ENCODE measurements around the gene ABCC1. TPM values are rescaled to one million over a fixed set of nuclear protein-coding genes. Genes with fewer than 3 reads are reported as not detected.

The ABCC1 gene
- total and polyA plus RNA-seq, 3 experiments from 2014 or later = 9.9 to 64.8 (median 64.6) TPM

DNA sequence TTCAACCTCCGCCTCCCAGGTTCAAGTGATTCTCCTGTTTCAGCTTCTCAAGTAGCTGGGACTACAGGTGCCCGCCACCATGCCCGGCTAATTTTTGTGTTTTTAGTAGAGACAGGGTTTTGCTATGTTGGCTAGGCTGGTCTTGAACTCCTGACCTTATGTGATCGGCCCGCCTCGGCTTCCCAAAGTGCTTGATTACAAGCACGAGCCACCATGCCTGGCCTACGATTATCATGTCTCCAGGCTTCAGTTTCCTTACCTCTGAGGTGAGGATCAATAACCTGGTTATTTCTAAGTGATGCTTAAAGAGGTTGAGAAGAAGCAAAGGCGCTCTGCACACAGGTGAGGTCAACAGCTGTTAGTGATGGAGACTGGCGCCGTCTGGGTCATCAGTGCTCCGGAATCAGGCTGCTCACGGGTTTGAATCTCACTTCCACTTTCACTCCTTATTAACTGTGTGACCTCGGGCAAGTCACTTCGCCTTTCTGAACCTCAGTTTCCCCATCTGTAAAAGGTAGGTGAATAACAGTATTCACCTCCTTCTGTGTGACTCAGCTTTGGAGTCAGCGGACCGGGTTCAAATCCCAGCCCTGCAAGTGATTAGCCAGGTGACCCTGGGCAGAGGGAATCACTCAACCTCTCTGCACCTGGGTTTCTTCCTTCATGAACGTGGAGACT lies 745 bp upstream of the ABCC1 start:
- Mint-ChIP-seq H3K4me3 (peak overlapping the region; percentile 92 to 98 (median 93)), H3K27me3 (peaks cover 0 to 5% of the 10 kb centered on the region in 2 donors), H3K4me1 (peaks cover 34 to 44% (median 42%) of the 10 kb centered on the region in 3 donors), H3K36me3 (peaks cover 0 to 17% (median 1%) of the 10 kb centered on the region in 3 donors), H3K9me3 (no peaks in the 10 kb centered on the region), H3K27ac (peak overlapping the region; percentile 89 to 97 (median 95))
- peak overlapping the region; percentile 80 for H3K27ac ChIP-seq (ENCODE audit: low read depth, low read length)
- peaks cover 27% of the 10 kb centered on the region for H3K4me1 ChIP-seq (ENCODE audit: insufficient read depth, low read length)
- CTCF ChIA-PET = interaction anchor here (1.4 kb wide), 1 partner anchor 10 kb away, joined by 3 read pairs; no protein-coding TSS in a partner anchor
- H3K4me3 ChIP-seq (ENCODE audit: low read length) = peak overlapping the region; percentile 84
- no peaks in the 10 kb centered on the region for H3K9me3 ChIP-seq (ENCODE audit: low read length)
- no peaks in the 10 kb centered on the region for H3K36me3 ChIP-seq (ENCODE audit: insufficient read depth, low read length)
- POLR2A ChIA-PET = interaction anchor here (1.2 to 1.3 kb wide), 2 partner anchors 12 to 60 kb away, joined by 3 read pairs; partner anchors contain the start of gene CEP20
- peak in 2 of 5 donors; percentile 6 to 11 for DNase-seq
- no peaks in the 10 kb centered on the region for H3K27me3 ChIP-seq (ENCODE audit: insufficient read depth, low read length, poor library complexity, severe bottlenecking)

DNA sequence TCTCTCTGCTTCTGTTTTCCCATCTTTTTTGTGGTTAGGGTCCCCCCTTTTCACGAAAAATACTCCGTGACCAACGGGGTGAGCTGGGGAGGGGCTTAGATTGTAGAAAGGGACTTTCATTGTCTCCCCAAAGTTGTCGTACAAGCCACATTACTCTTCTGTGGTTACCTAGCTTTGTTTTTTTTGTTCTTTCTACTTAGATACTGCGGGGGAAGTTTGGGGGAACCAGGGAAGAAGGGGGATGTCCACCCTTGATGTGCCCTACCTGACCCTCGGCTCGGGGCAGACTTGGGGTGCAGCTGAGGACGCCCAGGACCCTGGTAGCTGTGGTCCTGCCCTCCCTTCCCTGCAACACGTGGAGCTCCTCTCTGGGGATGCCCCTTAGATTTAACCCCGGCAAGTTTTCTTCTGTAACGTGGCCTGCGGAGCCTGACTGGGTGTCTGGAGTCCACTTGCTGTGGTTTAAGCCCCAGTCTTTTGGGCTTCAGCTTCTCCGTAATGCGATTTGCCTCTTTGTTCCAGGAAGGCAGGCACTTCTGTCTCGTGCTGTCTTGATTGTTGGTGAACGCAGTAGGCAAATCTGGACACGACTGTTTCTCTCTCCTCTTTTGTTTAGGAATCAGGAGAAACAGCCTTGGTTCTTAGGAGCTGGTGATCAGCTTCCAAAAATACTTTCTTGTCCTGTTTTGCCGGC lies 892 bp downstream of the ABCC1 start:
- no peaks in the 10 kb centered on the region for H3K9me3 Mint-ChIP-seq

DNA sequence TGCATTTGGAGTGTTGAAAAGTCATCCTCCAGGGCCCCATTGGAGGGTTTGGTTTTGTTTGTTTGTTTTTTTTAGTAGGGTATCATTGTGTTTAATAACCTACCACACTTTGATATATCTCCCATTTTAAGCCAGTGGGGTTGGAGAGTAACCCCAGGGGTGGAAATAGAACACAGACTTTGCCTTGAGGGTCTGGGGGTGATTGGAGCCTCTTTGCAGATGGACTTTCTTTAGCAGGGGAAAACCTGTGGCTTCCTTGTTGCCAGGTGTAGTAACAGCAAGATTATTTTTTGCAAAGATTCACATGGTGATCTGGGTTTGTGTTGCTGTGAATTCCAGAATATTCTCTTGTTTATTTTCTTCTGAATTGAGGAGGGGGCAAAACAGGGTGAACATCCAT lies 1.5 kb downstream of the ABCC1 start:
- peak overlapping the region; percentile 90 for H3K27ac ChIP-seq (ENCODE audit: low read depth, low read length)
- H3K4me1 Mint-ChIP-seq = peaks cover 41 to 61% (median 55%) of the 10 kb centered on the region in 3 donors
- H3K4me3 Mint-ChIP-seq = peak overlapping the region; percentile 93 to 99 (median 97)
- no peaks in the 10 kb centered on the region for H3K9me3 ChIP-seq (ENCODE audit: low read length)
- peaks cover 0 to 5% of the 10 kb centered on the region in 2 donors for H3K27me3 Mint-ChIP-seq
- no peaks in the 10 kb centered on the region for H3K36me3 ChIP-seq (ENCODE audit: insufficient read depth, low read length)
- peaks cover 0 to 23% (median 4%) of the 10 kb centered on the region in 3 donors for H3K36me3 Mint-ChIP-seq
- H3K27me3 ChIP-seq (ENCODE audit: insufficient read depth, low read length, poor library complexity, severe bottlenecking) = no peaks in the 10 kb centered on the region
- DNase-seq = no peak
- ChIA-PET CTCF (interaction anchor here (1.2 to 1.6 kb wide), 4 partner anchors 9 to 82 kb away, joined by 3 to 5 read pairs (median 4); no protein-coding TSS in a partner anchor), POLR2A (interaction anchor here (0.7 to 1.5 kb wide), 2 partner anchors 8 to 145 kb away, joined by 3 to 17 read pairs; no protein-coding TSS in a partner anchor)
- H3K9me3 Mint-ChIP-seq = no peaks in the 10 kb centered on the region
- H3K4me3 ChIP-seq (ENCODE audit: low read length) = peak overlapping the region; percentile 68
- H3K4me1 ChIP-seq (ENCODE audit: insufficient read depth, low read length) = peaks cover 32% of the 10 kb centered on the region
- H3K27ac Mint-ChIP-seq = peak overlapping the region; percentile 97 to 100 (median 99)

More for the DNA sequence above, 892 bp downstream of the ABCC1 start:
- CTCF ChIA-PET = interaction anchor here (1.2 to 1.6 kb wide), 4 partner anchors 10 to 83 kb away, joined by 3 to 5 read pairs (median 4); no protein-coding TSS in a partner anchor
- H3K4me3 ChIP-seq (ENCODE audit: low read length) = peak overlapping the region; percentile 68
- peak overlapping the region; percentile 90 for H3K27ac ChIP-seq (ENCODE audit: low read depth, low read length)
- H3K9me3 ChIP-seq (ENCODE audit: low read length) = no peaks in the 10 kb centered on the region
- Mint-ChIP-seq H3K27me3 (peaks cover 0 to 5% of the 10 kb centered on the region in 2 donors), H3K4me3 (peak overlapping the region; percentile 93 to 99 (median 97)), H3K27ac (peak overlapping the region; percentile 97 to 100 (median 99)), H3K4me1 (peaks cover 38 to 55% (median 50%) of the 10 kb centered on the region in 3 donors), H3K36me3 (peaks cover 0 to 20% (median 4%) of the 10 kb centered on the region in 3 donors)
- DNase-seq = peak; percentile 15 to 76 (median 59)
- no peaks in the 10 kb centered on the region for H3K27me3 ChIP-seq (ENCODE audit: insufficient read depth, low read length, poor library complexity, severe bottlenecking)
- POLR2A ChIA-PET = interaction anchor here (0.7 to 1.5 kb wide), 2 partner anchors 9 to 62 kb away, joined by 5 to 17 read pairs; partner anchors contain the start of gene CEP20
- no peaks in the 10 kb centered on the region for H3K36me3 ChIP-seq (ENCODE audit: insufficient read depth, low read length)
- H3K4me1 ChIP-seq (ENCODE audit: insufficient read depth, low read length) = peaks cover 27% of the 10 kb centered on the region

DNA sequence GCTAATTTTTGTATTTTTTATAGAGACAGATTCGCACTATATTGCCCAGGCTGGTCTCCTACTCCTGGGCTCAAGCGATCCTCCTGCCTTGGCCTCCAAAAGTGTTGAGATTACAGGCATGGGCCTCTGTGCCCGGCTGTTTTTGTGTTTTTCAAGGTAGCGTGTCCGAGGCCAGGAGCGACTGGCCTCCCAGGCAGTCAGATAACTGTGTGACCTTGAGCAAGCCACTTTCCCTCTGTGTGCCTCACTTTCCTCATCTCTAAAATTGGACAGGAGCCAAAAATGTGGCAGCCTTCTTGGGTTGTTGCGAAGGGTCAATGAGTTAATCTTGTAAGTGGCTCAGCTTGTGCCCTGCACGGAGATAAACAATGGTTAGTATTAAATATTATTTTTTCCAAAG lies 2.4 kb downstream of the ABCC1 start:
- Mint-ChIP-seq H3K4me3 (peak overlapping the region; percentile 52 to 99 (median 96)), H3K4me1 (peaks cover 43 to 71% (median 63%) of the 10 kb centered on the region in 3 donors)
- CTCF ChIA-PET = no interaction called here

DNA sequence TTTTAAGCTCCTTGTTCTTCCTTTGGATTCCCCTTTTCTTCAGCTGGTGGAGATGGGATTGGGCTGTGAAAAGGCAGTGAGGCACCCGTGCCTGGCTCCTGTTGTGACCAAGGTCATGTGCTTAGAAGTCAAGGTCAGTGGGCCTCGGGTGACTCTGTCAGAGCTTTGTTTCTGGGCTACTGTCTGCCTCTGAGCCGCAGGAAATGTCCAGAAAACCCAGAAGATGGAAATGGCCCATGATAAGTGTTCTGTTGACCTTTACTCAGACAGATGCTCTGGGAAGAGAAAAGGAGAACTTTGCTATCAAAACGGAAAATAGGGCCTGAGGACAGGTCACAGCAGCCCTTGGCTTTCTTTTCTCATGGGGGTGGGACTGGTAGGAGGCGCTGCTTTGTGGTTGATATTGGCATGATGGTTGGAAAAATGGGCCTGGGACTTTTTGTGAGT lies 2.9 kb downstream of the ABCC1 start:
- Histone ChIP-seq H3K9me3 (ENCODE audit: low read length) (no peaks in the 10 kb centered on the region), H3K27ac (ENCODE audit: low read depth, low read length) (no peak overlapping the region), H3K4me3 (ENCODE audit: low read length) (no peak overlapping the region), H3K4me1 (ENCODE audit: insufficient read depth, low read length) (peaks cover 41% of the 10 kb centered on the region), H3K36me3 (ENCODE audit: insufficient read depth, low read length) (no peaks in the 10 kb centered on the region), H3K27me3 (ENCODE audit: insufficient read depth, low read length, poor library complexity, severe bottlenecking) (no peaks in the 10 kb centered on the region)
- Mint-ChIP-seq H3K36me3 (peaks cover 0 to 24% (median 4%) of the 10 kb centered on the region in 3 donors), H3K27me3 (peaks cover 0 to 4% of the 10 kb centered on the region in 2 donors), H3K27ac (peak overlapping the region; percentile 78 to 99 (median 88)), H3K9me3 (no peaks in the 10 kb centered on the region), H3K4me3 (peak overlapping the region; percentile 26 to 98 (median 79)), H3K4me1 (peaks cover 43 to 75% (median 64%) of the 10 kb centered on the region in 3 donors)
- CTCF ChIA-PET = no interaction called here
- DNase-seq = no peak
- POLR2A ChIA-PET = interaction anchor here (0.6 kb wide), 1 partner anchor 53 kb away, joined by 6 read pairs; no protein-coding TSS in a partner anchor

More for the DNA sequence above, 2.4 kb downstream of the ABCC1 start:
- no peak overlapping the region for H3K4me3 ChIP-seq (ENCODE audit: low read length)
- peaks cover 40% of the 10 kb centered on the region for H3K4me1 ChIP-seq (ENCODE audit: insufficient read depth, low read length)
- H3K27ac Mint-ChIP-seq = peak overlapping the region; percentile 61 to 99 (median 88)
- H3K27me3 ChIP-seq (ENCODE audit: insufficient read depth, low read length, poor library complexity, severe bottlenecking) = no peaks in the 10 kb centered on the region
- H3K9me3 Mint-ChIP-seq = no peaks in the 10 kb centered on the region
- H3K27me3 Mint-ChIP-seq = peaks cover 0 to 5% of the 10 kb centered on the region in 2 donors
- H3K9me3 ChIP-seq (ENCODE audit: low read length) = no peaks in the 10 kb centered on the region
- no peaks in the 10 kb centered on the region for H3K36me3 ChIP-seq (ENCODE audit: insufficient read depth, low read length)
- no peak for DNase-seq
- POLR2A ChIA-PET = interaction anchor here (0.6 to 0.7 kb wide), 2 partner anchors 53 to 261 kb away, joined by 5 to 6 read pairs; no protein-coding TSS in a partner anchor
- peaks cover 0 to 24% (median 4%) of the 10 kb centered on the region in 3 donors for H3K36me3 Mint-ChIP-seq
- no peak overlapping the region for H3K27ac ChIP-seq (ENCODE audit: low read depth, low read length)

DNA sequence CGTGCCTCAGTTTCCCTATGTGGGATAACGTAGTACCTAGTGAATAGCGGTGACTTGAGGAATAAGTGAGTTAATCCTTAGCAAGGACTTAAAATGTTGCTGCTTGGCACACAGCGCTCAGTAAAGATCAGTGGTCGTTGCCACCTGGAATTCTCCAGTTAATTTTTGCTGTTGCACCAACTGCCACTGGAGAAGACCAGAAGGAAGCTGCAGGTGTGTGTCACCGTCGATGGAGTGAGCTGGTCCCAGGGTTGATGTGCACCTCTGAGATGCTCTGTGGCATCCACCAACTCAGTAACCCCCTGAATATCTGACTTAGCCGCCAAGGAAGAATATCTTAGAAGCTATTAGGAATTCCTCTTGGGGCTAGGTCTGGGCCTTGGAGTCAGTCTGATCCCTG lies 4.1 kb downstream of the ABCC1 start:
- Histone ChIP-seq H3K27ac (ENCODE audit: low read depth, low read length) (no peak overlapping the region), H3K9me3 (ENCODE audit: low read length) (no peaks in the 10 kb centered on the region), H3K4me1 (ENCODE audit: insufficient read depth, low read length) (peaks cover 47% of the 10 kb centered on the region), H3K36me3 (ENCODE audit: insufficient read depth, low read length) (no peaks in the 10 kb centered on the region), H3K27me3 (ENCODE audit: insufficient read depth, low read length, poor library complexity, severe bottlenecking) (no peaks in the 10 kb centered on the region), H3K4me3 (ENCODE audit: low read length) (no peak overlapping the region)
- CTCF ChIA-PET = no interaction called here
- Mint-ChIP-seq H3K27me3 (no peaks in the 10 kb centered on the region), H3K27ac (peak overlapping the region; percentile 57 to 94 (median 83)), H3K4me1 (peaks cover 45 to 83% (median 68%) of the 10 kb centered on the region in 3 donors), H3K4me3 (peak overlapping the region in 2 of 7 donors; percentile 55 to 57), H3K36me3 (peaks cover 0 to 24% (median 4%) of the 10 kb centered on the region in 3 donors), H3K9me3 (no peaks in the 10 kb centered on the region)
- DNase-seq = no peak
- POLR2A ChIA-PET = interaction anchor here (0.6 to 0.7 kb wide), 2 partner anchors 72 to 78 kb away, joined by 3 to 5 read pairs; no protein-coding TSS in a partner anchor

DNA sequence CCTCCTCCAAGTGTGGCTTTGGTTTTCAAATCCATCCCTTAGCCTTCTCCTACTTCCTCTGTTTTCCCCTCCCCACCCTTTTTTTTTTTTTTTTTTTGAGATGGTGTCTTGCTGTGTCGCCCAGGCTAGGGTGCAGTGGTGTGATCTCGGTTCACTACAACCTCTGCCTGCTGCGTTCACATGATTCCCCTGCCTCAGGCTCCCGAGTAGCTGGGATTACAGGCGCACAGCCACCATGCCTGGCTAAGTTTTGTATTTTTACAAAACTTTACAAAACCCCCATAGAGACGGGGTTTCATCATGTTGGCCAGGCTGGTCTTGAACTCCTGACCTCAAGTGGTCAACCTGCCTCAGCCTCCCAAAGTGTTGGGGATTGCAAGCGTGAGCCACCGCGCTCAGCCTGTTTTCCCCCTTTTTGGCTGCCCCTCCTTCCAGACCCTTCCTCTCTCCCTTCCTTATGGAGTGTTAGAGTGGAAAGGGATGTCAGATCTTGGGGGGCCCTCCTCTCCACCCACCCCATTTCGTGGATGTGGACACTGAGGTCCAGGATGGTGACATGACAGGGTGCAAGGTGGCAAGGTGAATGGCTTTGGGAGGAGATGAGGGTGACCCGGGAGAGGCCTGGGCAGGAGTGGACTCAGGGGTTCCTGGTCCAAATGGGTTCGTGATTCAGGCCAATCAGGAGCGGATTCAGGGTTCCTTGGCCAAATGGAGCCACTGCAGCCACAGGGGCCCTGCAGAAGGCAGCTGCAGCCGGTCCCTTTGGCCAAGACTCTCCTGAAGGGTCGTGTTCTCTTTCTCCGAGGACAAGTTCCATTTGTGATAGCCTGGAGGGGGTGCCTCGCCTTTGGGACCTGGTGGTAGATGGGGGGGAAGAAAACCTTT lies 4.8 kb downstream of the ABCC1 start:
- Histone ChIP-seq H3K9me3 (ENCODE audit: low read length) (no peaks in the 10 kb centered on the region), H3K4me3 (ENCODE audit: low read length) (no peak overlapping the region), H3K27ac (ENCODE audit: low read depth, low read length) (no peak overlapping the region), H3K36me3 (ENCODE audit: insufficient read depth, low read length) (no peaks in the 10 kb centered on the region), H3K4me1 (ENCODE audit: insufficient read depth, low read length) (peaks cover 49% of the 10 kb centered on the region), H3K27me3 (ENCODE audit: insufficient read depth, low read length, poor library complexity, severe bottlenecking) (no peaks in the 10 kb centered on the region)
- CTCF ChIA-PET = interaction anchor here (0.9 kb wide), 1 partner anchor 44 kb away, joined by 3 read pairs; no protein-coding TSS in a partner anchor
- no peak for DNase-seq
- H3K9me3 Mint-ChIP-seq = no peaks in the 10 kb centered on the region
- POLR2A ChIA-PET = no interaction called here
- peak overlapping the region in 3 of 7 donors; percentile 47 to 57 (median 55) for H3K4me3 Mint-ChIP-seq
- H3K36me3 Mint-ChIP-seq = peaks cover 0 to 20% (median 4%) of the 10 kb centered on the region in 3 donors
- peak overlapping the region; percentile 63 to 94 (median 78) for H3K27ac Mint-ChIP-seq
- peaks cover 45 to 84% (median 69%) of the 10 kb centered on the region in 3 donors for H3K4me1 Mint-ChIP-seq
- no peaks in the 10 kb centered on the region for H3K27me3 Mint-ChIP-seq

All from CD8-positive, alpha-beta memory T cell (primary cell).